Chondrocyte (in vitro differentiated cells): ENCODE measurements around the gene IFFO2. TPM values are rescaled to one million over a fixed set of nuclear protein-coding genes. Genes with fewer than 3 reads are reported as not detected.

ENCODE experiments used
- DNase-seq: peaks from one replicate; pipeline ENCODE4 v3.0.0; 2021; ENCODE audit warnings: mixed read lengths, low spot score
- H3K27ac Mint-ChIP-seq: one replicate; pipeline ENCODE4 v1.8.0; 2021; ENCODE audit warnings: mild to moderate bottlenecking, moderate library complexity, mixed read lengths; ENCODE audit not compliant: unreplicated experiment
- H3K27me3 Mint-ChIP-seq: 2 replicates; pipeline ENCODE4 v1.8.0; 2021; ENCODE audit warnings: low read depth, mixed read lengths
- H3K36me3 Mint-ChIP-seq: 2 replicates; pipeline ENCODE4 v1.8.0; 2021; ENCODE audit warnings: low read depth, mixed read lengths
- H3K4me1 Mint-ChIP-seq: 2 replicates; pipeline ENCODE4 v1.8.0; 2021; ENCODE audit warnings: low read depth, mild to moderate bottlenecking, mixed read lengths
- H3K4me3 Mint-ChIP-seq: one replicate; pipeline ENCODE4 v1.8.0; 2021; ENCODE audit warnings: mild to moderate bottlenecking, moderate library complexity, mixed read lengths; ENCODE audit not compliant: unreplicated experiment
- H3K9me3 Mint-ChIP-seq: 2 replicates; pipeline ENCODE4 v1.8.0; 2021; ENCODE audit warnings: low read depth, mixed read lengths
- total RNA-seq: library from RNA; stranded (reverse); gene quantifications from 3 replicates; pipeline ENCODE4 v1.2.1, GENCODE V29; 2021
- TF ChIP-seq, protein P1 (sequence below): fragments of 200-600 bp; sonication (generic); IDR thresholded peaks from 2 replicates; pipeline ENCODE4 v1.5.0; 2021; ENCODE audit warnings: antibody characterized with exemption, mild to moderate bottlenecking, moderate library complexity

Gene IFFO2
- total RNA-seq, 1 donor from 2014 or later = 18.9 TPM

DNA sequence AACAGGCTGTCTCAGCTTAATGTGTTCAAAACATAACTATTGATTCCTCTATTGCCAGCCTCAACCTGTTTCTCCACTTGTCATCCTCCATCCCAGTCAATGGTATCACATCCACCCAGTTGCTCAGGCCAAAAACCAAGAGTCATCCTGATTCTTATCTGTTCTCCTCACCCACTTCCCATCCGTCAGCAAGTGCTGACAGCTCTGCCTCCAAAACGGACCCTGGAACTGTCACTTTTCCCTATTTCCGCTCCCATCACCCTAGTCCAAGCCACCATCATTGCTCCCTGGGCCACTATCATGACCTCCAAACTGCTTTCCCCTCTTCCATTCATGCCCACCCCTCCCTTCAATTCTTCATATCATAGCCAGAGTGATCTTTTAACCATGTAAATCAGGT lies 36.2 kb upstream of the IFFO2 start:
- Mint-ChIP-seq H3K27me3 (peaks cover 2% of the 10 kb centered on the region), H3K4me3 (no peak overlapping the region), H3K36me3 (no peaks in the 10 kb centered on the region), H3K9me3 (peaks cover 3% of the 10 kb centered on the region), H3K4me1 (no peaks in the 10 kb centered on the region), H3K27ac (no peak overlapping the region)
- TF ChIP-seq, protein P1, sequence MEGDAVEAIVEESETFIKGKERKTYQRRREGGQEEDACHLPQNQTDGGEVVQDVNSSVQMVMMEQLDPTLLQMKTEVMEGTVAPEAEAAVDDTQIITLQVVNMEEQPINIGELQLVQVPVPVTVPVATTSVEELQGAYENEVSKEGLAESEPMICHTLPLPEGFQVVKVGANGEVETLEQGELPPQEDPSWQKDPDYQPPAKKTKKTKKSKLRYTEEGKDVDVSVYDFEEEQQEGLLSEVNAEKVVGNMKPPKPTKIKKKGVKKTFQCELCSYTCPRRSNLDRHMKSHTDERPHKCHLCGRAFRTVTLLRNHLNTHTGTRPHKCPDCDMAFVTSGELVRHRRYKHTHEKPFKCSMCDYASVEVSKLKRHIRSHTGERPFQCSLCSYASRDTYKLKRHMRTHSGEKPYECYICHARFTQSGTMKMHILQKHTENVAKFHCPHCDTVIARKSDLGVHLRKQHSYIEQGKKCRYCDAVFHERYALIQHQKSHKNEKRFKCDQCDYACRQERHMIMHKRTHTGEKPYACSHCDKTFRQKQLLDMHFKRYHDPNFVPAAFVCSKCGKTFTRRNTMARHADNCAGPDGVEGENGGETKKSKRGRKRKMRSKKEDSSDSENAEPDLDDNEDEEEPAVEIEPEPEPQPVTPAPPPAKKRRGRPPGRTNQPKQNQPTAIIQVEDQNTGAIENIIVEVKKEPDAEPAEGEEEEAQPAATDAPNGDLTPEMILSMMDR = no peak
- DNase-seq = no peak

- Mint-ChIP-seq H3K36me3 (no peaks in the 10 kb centered on the region), H3K4me3 (no peak overlapping the region), H3K27ac (no peak overlapping the region), H3K27me3 (peaks cover 6% of the 10 kb centered on the region), H3K9me3 (peaks cover 3% of the 10 kb centered on the region), H3K4me1 (no peaks in the 10 kb centered on the region)
- no peak for DNase-seq
- TF ChIP-seq, protein P1 = no peak
These were observed 35.1 kb upstream of the IFFO2 start for GRCh38 chr1:18991585-18991984.

GRCh38 chr1:18989896-18990295 lies 33.4 kb upstream of the IFFO2 start:
- Mint-ChIP-seq H3K27ac (no peak overlapping the region), H3K4me1 (no peaks in the 10 kb centered on the region), H3K9me3 (peaks cover 3% of the 10 kb centered on the region), H3K36me3 (no peaks in the 10 kb centered on the region), H3K4me3 (no peak overlapping the region), H3K27me3 (peaks cover 6% of the 10 kb centered on the region)
- DNase-seq = no peak
- TF ChIP-seq, protein P1 = no peak

DNA sequence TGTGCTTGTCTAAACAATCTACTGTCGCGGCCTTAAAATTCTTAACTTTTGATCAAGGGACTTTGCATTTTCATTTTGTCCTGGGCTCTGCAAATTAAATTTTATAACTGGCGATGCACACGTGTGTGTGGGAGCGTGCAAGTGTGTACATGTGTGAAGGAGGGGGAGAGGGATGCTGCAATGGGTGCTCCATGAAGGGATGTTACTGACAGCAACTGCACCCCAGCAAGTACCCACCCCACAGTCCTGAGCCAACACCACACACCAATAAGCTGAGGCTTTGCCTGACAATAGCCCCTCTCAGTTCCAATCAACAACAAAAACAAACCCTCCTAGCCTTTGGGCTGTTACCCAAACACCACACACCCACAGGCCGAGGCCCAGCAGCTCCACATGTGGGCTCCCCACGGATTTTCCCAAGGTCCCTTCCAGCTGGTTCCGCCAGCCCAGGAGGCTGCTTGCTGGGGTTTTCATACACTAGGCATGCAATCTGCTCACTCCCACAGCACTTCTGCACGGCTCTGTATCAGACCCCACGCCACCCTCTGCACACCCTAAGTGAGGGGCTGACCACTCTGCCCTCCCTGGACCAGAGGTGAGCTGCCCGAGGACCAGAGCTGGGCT lies 32.8 kb upstream of the IFFO2 start:
- TF ChIP-seq, protein P1 = no peak
- Mint-ChIP-seq H3K4me3 (no peak overlapping the region), H3K27ac (no peak overlapping the region), H3K27me3 (peaks cover 8% of the 10 kb centered on the region), H3K9me3 (peaks cover 3% of the 10 kb centered on the region), H3K36me3 (no peaks in the 10 kb centered on the region), H3K4me1 (no peaks in the 10 kb centered on the region)
- no peak for DNase-seq

GRCh38 chr1:18981242-18981641 lies 24.8 kb upstream of the IFFO2 start:
- no peaks in the 10 kb centered on the region for H3K4me1 Mint-ChIP-seq
- peaks cover 6% of the 10 kb centered on the region for H3K36me3 Mint-ChIP-seq
- TF ChIP-seq, protein P1 = no peak
- no peak for DNase-seq
- H3K27me3 Mint-ChIP-seq = peaks cover 27% of the 10 kb centered on the region
- peaks cover 13% of the 10 kb centered on the region for H3K9me3 Mint-ChIP-seq
- no peak overlapping the region for H3K27ac Mint-ChIP-seq
- no peak overlapping the region for H3K4me3 Mint-ChIP-seq
